HEK293T (cell line): ENCODE data around the gene TMEM187.

Experiments
- FOXM1 ChIP-seq: fragments of 450-650 bp; IDR thresholded peaks from 2 replicates; pipeline ENCODE4 v1.6.1; 2017; ENCODE audit warnings: mild to moderate bottlenecking, borderline replicate concordance
- TARDBP ChIP-seq: fragments of 450-650 bp; IDR thresholded peaks from 2 replicates; pipeline ENCODE4 v1.6.1; 2016
- ZNF384 ChIP-seq: fragments of 450-650 bp; IDR thresholded peaks from 2 replicates; pipeline ENCODE4 v1.6.1; 2016

DNA sequence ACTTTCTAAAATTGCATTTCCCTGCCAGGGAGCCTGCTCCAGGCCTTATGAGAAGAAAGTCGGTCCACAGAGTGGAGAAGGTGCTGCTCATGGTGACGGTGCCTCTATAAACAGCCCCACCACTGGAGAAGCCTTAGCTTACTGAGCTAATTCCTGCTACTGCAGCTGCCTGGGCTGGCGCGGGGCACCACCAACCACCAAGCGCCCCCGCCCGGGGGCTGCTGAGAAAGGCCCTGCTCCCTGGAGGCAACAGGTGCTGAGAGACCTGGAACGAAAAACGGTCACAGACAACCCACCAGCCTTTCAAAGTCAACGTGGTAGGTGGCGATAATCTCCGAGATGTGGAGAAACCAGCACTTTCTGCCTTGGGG, 3.8 kb upstream of the TMEM187 start:
- TF ChIP-seq TARDBP (no peak), ZNF384 (no peak), FOXM1 (no peak)
